Activated naive CD8-positive, alpha-beta T cell treated with anti-CD3 and anti-CD28 coated beads, Interleukin-2, amount 10 ng/mL, durations not matched to agents 7 days and 5 days (primary cell): ENCODE measurements around the gene GPR62. TPM values are rescaled to one million over a fixed set of nuclear protein-coding genes. Genes with fewer than 3 reads are reported as not detected.
"Not testable (repeated sequence)": the region's sequence is repeated elsewhere in the genome, so short reads cannot be mapped to it uniquely, and the experiment has no call there.

ENCODE experiments used
- ATAC-seq: fragments of 150-1000 bp; cut with Tn5 transposase; one replicate; pipeline ENCODE4 v1.10.0; 2021; ENCODE audit warnings: low read depth, moderate library complexity
- POLR2A ChIA-PET: fragments of 350-600 bp; sonication (Branson Sonifier 250); formaldehyde crosslinking; loops from one replicate; lab custom pipeline; 2021; ENCODE audit warnings: antibody characterized with exemption; lab: Charles Lee
- DNase-seq: peaks from one replicate; pipeline ENCODE4 v3.0.0; 2021
- H3K27ac Mint-ChIP-seq: one replicate; pipeline ENCODE4 v1.8.0; 2022; ENCODE audit warnings: mild to moderate bottlenecking, mixed read lengths
- H3K27me3 Mint-ChIP-seq: one replicate; pipeline ENCODE4 v1.8.0; 2022; ENCODE audit warnings: mild to moderate bottlenecking, moderate library complexity, mixed read lengths
- H3K36me3 Mint-ChIP-seq: one replicate; pipeline ENCODE4 v1.8.0; 2021; ENCODE audit warnings: mild to moderate bottlenecking, mixed read lengths
- H3K4me1 Mint-ChIP-seq: one replicate; pipeline ENCODE4 v1.8.0; 2021; ENCODE audit warnings: mixed read lengths
- H3K4me3 Mint-ChIP-seq: one replicate; pipeline ENCODE4 v1.8.0; 2022; ENCODE audit warnings: mild to moderate bottlenecking, moderate library complexity, mixed read lengths
- H3K9me3 Mint-ChIP-seq: one replicate; pipeline ENCODE4 v1.8.0; 2021; ENCODE audit warnings: mixed read lengths
- total RNA-seq, 2 experiments: library from RNA; stranded (reverse); gene quantifications; one replicate each; pipeline ENCODE4 v1.2.3, GENCODE V29; 2021

Gene GPR62, protein sequence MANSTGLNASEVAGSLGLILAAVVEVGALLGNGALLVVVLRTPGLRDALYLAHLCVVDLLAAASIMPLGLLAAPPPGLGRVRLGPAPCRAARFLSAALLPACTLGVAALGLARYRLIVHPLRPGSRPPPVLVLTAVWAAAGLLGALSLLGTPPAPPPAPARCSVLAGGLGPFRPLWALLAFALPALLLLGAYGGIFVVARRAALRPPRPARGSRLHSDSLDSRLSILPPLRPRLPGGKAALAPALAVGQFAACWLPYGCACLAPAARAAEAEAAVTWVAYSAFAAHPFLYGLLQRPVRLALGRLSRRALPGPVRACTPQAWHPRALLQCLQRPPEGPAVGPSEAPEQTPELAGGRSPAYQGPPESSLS
- total RNA-seq, result not detected

DNA sequence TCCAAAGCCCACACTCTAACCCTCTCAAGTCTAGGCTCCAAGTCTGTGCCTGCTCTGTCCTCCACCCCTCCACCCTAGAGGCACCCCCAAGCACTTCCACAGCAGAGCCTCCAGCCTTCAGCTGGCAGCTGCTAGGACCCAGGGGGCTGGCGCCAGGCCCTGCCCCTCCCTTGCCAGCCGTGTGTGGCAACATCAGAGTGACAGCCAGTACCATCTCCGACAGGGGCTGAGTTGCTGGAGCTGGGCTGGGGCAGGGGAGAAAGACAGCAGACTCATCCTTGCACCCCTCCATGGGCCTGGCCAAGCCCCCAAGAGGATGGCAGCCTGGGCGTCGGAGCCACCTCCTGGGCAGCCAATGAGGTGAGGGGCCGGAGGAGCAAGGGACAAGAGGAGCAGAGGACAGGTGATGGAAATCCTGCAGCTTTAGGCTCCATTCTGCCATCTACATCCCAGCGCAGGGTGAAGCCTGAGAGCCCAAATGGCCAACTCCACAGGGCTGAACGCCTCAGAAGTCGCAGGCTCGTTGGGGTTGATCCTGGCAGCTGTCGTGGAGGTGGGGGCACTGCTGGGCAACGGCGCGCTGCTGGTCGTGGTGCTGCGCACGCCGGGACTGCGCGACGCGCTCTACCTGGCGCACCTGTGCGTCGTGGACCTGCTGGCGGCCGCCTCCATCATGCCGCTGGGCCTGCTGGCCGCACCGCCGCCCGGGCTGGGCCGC lies at the start of gene GPR62:
TSS of gene GPR62 (plus strand) at position 207 of the 718 bp plus-strand sequence. CDS start at position 479, 272 bp downstream.
- Mint-ChIP-seq H3K36me3 (peaks cover 2% of the 10 kb centered on the region), H3K4me3 (no peak within 1 kb of the TSS), H3K4me1 (peaks cover 3% of the 10 kb centered on the region), H3K27me3 (peaks cover 40% of the 10 kb centered on the region), H3K27ac (no peak within 1 kb of the TSS), H3K9me3 (no peaks in the 10 kb centered on the region)
- ATAC-seq (no peak), DNase-seq (no peak)
- POLR2A ChIA-PET, result no interaction called here

DNA sequence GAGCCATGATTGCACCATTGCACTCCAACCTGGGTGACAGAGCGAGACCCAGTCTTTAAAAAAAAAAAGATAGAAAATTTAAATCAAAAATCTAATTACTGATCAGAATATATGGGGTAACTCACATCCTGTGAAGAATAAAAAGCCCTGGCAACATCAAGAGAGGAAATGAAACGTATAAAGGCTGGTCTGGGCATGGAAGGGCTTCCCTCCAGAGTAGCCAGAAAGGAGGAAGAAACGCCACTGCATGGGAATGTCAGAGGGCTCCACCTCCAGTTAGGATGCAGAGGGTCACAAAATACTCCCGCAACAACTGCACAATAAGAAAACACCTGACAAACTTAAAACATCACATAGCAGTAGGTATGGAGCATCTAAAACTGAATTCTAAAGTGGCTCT lies 47.2 kb upstream of the GPR62 start:
- Mint-ChIP-seq H3K27me3 (peaks cover 14% of the 10 kb centered on the region), H3K36me3 (peaks cover 5% of the 10 kb centered on the region), H3K4me1 (no peaks in the 10 kb centered on the region), H3K27ac (no peak overlapping the region), H3K9me3 (peaks cover 15% of the 10 kb centered on the region), H3K4me3 (no peak overlapping the region)
- no peak for DNase-seq
- POLR2A ChIA-PET, result no interaction called here
- ATAC-seq, result no peak

DNA sequence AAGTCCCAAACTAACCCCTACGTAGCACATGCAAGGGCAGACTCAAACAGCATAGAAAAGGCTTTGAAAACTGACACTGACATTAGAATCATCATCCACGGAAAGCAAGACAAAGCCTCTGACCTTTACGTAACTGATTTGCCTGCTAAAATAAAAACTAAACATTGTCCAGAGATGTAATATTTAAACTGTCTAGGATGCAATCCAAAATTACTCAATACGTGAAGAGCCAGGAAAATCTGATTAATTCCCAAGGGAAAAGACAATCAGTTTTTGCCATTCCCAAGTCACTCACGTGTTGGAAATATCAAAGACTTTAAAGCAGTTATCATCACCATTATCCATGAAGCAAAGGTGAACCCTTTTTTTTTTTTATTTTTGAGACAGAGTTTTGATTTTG lies 38.8 kb upstream of the GPR62 start:
- no peak overlapping the region for H3K4me3 Mint-ChIP-seq
- no peaks in the 10 kb centered on the region for H3K4me1 Mint-ChIP-seq
- no peak overlapping the region for H3K27ac Mint-ChIP-seq
- DNase-seq, result no peak
- H3K9me3 Mint-ChIP-seq, result no peaks in the 10 kb centered on the region
- H3K27me3 Mint-ChIP-seq, result peaks cover 29% of the 10 kb centered on the region
- H3K36me3 Mint-ChIP-seq, result no peaks in the 10 kb centered on the region
- POLR2A ChIA-PET, result no interaction called here
- ATAC-seq, result no peak

DNA sequence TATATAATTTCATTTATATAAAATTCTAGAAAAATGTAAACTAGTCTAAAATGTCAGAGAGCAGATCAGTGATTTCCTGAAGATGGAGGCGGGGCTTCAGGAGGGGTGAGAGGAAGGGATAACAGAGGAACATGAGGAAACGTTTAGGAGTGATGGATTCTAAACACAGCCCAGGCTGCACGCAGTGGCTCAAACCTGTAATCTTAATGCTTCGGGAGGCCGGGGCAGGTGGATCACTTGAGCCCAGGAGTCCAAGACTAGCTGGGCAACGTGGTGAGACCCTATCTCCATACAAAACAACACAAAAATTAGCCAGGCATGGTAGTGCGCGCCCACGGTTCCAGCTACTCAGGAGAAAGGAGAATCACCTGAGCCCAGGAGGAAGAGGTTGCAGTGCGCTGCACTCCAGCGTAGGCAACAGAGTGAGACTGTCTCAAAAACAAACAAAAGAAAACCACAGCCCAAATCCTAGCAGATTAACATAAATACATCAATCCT lies 34.1 kb upstream of the GPR62 start:
- Mint-ChIP-seq H3K4me1 (no peaks in the 10 kb centered on the region), H3K36me3 (no peaks in the 10 kb centered on the region), H3K27ac (no peak overlapping the region), H3K9me3 (no peaks in the 10 kb centered on the region), H3K4me3 (no peak overlapping the region), H3K27me3 (peaks cover 22% of the 10 kb centered on the region)
- POLR2A ChIA-PET, result no interaction called here
- DNase-seq (no peak), ATAC-seq (no peak)

DNA sequence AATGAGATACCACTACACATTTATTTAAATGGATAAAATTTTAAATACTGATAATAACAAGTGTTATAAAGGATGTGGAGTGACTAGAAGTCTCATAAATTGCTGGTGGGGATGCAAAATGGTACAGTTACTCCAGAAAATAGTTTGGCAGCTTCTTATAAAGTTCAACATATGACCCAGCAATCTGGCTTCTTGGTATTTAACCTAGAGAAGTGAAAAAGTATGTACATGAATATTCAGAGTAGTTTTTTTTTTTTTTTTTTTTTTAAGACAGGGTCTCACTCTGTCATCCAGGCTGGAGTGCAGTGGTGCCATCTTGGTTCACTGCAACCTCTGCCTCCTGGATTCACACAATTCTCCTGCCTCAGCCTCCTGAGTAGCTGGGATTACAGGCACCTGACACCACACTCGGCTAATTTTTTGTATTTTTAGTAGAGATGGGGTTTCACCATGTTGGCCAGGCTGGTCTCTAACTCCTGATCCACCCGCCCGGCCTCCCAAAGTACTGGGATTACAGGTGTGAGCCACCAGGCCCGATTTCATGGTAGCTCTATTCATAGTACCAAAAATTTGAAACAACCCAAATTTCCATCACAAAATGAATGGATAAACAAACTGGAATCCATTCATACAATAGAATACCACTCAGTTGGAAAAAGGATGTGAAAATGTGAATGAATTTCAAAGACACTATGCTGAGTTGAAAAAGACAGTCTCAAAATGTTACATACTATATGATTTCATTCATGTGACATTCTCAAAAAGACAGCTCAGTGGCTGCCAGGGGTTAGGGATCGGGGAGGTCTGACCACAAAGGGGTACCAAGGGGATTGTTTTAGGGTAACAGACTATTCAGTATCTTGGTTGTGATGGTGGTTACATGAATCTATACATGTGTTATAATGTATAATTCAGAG lies 27.9 kb upstream of the GPR62 start:
- DNase-seq (no peak), ATAC-seq (no peak)
- H3K9me3 Mint-ChIP-seq, result no peaks in the 10 kb centered on the region
- no peak overlapping the region for H3K4me3 Mint-ChIP-seq
- H3K27me3 Mint-ChIP-seq, result no peaks in the 10 kb centered on the region
- no peak overlapping the region for H3K27ac Mint-ChIP-seq
- POLR2A ChIA-PET, result no interaction called here
- H3K4me1 Mint-ChIP-seq, result no peaks in the 10 kb centered on the region
- H3K36me3 Mint-ChIP-seq, result peaks cover 1% of the 10 kb centered on the region

DNA sequence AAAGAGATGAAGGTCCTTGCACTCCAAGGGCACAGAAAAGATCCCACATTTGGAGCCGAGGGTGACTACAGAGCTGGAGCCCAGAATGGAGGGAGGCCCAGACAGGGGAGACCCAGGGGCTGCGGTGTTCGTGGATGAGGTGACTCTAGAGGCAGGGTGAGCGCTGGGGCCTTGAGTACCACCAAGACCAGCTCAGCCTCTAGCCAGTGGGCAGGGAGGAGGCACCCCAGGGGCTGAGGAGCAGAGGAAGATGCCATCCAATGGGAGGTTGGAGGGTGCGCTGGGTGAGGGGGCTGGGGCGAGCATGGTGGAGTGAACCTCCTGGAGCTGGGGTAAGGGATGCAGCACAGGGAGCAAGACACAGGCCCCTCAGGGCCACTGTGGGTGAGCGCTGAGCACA lies 26.7 kb upstream of the GPR62 start:
- Mint-ChIP-seq H3K27me3 (no peaks in the 10 kb centered on the region), H3K9me3 (no peaks in the 10 kb centered on the region), H3K27ac (no peak overlapping the region), H3K4me3 (no peak overlapping the region), H3K36me3 (peaks cover 5% of the 10 kb centered on the region), H3K4me1 (no peaks in the 10 kb centered on the region)
- POLR2A ChIA-PET, result no interaction called here
- no peak for ATAC-seq
- no peak for DNase-seq

DNA sequence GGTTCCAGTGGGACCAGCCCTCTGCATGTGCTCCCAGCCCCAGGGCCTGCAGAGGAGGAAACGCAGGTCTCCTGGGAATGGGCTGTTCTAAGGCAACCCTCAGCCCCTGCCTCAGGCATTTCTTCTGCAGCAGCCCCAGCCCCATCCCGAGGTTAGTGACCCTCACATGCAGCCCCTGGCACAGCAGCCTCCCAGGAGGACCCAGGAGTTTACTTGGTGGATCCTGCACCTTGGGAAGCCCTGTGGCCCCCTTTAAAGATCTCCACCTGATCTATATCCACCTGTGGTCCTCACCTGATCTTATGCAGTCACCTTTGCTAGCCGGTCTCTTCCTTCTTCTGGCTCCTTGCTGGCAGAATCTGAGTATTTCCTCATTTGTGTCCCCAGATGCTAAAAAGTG lies 26.2 kb upstream of the GPR62 start:
- H3K27ac Mint-ChIP-seq, H3K36me3 Mint-ChIP-seq, POLR2A ChIA-PET, DNase-seq, H3K9me3 Mint-ChIP-seq, H3K4me1 Mint-ChIP-seq, ATAC-seq, H3K27me3 Mint-ChIP-seq, H3K4me3 Mint-ChIP-seq: not testable (repeated sequence)

DNA sequence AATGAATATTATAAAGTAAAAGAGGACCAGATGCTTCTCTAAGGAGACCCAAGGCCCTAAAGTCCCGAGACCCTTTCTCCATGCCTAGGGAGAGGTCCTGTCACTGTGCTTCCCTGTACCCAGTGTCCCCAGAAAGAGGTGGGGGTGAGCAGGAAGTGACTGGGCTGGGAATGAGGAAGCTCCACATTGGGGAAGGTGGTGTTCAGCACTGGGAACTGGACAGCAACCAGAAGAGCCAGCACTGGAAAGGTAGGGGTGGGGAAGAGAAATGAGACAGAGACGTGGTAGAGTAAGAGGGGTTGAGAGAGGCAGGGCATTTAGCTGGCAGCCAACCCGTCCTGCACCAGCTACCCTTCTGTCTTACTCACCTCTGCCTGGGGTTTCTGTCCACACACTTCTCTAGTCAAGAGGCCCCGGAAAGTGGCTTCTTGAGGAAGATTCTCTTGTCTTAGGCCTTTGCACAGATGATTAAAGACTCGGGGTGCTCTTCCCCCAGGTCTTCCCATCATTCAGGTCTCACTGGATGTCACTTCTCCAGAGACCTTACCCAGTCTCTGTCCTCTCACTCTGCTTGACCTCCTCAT lies 25.7 kb upstream of the GPR62 start:
- Mint-ChIP-seq H3K36me3 (peaks cover 8% of the 10 kb centered on the region), H3K27me3 (no peaks in the 10 kb centered on the region), H3K4me3 (no peak overlapping the region), H3K27ac (no peak overlapping the region), H3K4me1 (no peaks in the 10 kb centered on the region), H3K9me3 (no peaks in the 10 kb centered on the region)
- POLR2A ChIA-PET, result no interaction called here
- ATAC-seq (no peak), DNase-seq (no peak)

DNA sequence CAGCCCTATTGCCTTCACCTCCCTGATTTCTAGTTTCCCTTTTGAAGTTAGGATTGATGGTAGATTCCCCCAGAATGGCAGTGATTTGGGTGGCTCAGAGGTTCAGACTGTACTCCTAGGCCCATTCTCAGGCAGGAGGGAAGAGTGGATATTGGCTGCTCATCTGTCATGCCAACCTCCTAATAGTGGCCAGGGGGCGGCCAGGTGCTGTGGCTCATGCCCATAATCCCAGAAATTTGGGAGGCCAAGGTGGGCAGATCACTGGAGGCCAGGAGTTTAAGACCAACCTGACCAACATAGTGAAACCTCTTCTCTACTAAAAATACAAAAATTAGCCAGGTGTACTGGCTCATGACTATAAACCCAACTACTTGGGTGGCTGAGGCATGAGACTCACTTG lies 24.7 kb upstream of the GPR62 start:
- Mint-ChIP-seq H3K4me1 (no peaks in the 10 kb centered on the region), H3K27me3 (no peaks in the 10 kb centered on the region), H3K4me3 (no peak overlapping the region), H3K36me3 (peaks cover 8% of the 10 kb centered on the region), H3K9me3 (no peaks in the 10 kb centered on the region), H3K27ac (no peak overlapping the region)
- ATAC-seq (no peak), DNase-seq (no peak)
- POLR2A ChIA-PET, result no interaction called here

DNA sequence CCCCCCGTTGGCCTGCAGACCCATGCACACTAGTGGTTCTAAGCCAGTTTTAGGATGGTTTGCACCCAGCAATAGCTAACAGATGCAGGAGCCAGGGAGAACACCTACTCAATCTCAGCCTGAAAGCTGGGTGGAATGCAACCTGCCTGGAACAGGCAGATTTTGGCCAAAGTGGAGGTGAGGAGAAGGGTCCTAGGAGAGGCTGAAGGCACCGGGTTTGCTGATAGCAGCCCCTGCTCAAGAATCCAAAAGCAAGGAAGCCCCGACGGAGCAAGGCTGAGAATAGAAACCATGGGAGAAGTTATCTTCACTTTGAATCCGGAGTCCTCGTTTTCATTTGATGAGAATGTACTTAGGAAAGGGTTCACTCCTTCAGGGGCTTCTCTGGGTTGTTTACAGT lies 23.4 kb upstream of the GPR62 start:
- Mint-ChIP-seq H3K27ac (no peak overlapping the region), H3K9me3 (no peaks in the 10 kb centered on the region), H3K36me3 (peaks cover 10% of the 10 kb centered on the region), H3K4me1 (no peaks in the 10 kb centered on the region), H3K4me3 (no peak overlapping the region), H3K27me3 (no peaks in the 10 kb centered on the region)
- DNase-seq (no peak), ATAC-seq (no peak)
- POLR2A ChIA-PET, result interaction anchor here (0.6 kb wide), 1 partner anchor 1334 kb away, joined by 5 read pairs; no protein-coding TSS in a partner anchor

DNA sequence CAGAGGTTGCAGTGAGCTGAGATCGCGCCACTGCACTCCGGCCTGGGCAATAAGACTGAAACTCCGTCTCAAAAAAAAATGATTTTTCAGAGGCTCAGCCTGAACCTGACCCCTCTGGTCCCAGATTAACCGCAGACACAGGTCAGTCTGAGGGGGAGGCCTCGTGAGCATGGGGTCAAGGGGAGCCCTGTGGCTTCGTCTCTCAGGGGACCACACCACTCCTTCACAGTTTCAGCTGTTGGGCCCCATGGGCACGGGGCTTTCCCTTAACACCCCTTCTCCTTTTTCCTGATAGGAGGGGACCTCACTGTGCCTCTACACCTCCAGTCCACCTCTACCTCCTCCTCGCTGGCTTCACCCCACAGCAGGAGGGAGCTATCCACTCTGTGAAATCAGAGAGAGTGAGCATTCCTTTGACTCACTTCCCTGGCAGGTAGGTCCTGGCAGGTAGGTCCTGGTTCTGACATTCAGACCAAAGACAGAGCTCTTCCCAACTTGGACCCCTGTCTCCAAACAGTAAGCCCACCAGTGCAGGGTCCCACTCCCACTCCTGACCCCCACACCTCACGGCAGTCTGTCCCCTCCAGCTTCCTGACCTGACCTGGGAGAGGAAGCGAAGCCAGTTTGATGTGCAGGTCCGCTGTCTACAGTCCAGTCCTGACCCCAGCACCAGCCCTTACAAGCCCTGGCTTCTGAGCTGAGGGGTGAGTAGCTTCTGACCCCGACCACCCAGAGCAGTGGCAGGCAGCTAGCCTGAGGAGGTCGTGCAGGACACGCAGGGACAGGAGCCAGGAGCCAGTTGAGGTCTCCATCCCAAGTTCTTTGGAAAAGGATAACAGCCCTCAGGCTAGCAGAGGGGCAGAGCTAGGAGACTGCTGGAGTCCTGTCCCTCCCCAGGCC lies 22.5 kb upstream of the GPR62 start:
- POLR2A ChIA-PET, result no interaction called here
- Mint-ChIP-seq H3K4me3 (no peak overlapping the region), H3K27me3 (no peaks in the 10 kb centered on the region), H3K36me3 (peaks cover 18% of the 10 kb centered on the region), H3K4me1 (peaks cover 6% of the 10 kb centered on the region), H3K27ac (no peak overlapping the region), H3K9me3 (no peaks in the 10 kb centered on the region)
- no peak for DNase-seq
- ATAC-seq, result no peak

DNA sequence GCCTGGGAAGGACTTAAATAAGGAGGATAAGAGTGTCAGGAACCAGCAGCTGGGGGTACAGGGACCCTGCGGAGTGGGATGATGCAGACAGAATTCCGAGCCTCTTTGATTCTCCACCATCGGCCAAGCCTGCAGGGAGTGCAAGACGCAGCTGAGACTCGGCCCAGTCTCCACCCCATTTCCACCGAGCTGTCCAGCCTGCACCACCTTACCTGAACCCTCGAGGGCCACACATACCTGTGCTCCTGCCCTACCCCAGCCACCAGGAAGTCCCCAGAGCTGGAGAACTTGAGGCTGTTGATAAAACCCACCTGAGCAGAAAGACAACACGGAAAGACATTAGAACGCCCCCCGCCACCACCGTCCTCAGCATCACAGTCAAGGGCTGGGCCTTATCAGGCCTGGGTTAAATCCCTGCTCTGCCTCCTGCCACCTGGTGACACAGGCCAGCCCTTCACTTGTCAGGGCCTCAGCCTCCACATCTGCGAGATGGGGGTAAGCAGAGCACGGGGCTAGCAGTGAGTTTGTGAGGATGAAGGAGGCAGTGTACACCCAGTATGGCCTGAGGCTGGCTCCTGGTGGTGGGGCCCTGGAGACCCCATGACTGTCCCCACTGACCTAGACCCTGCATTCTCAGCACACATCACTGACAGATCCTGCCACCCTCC lies 21.6 kb upstream of the GPR62 start:
- POLR2A ChIA-PET, result no interaction called here
- peaks cover 19% of the 10 kb centered on the region for H3K36me3 Mint-ChIP-seq
- no peak overlapping the region for H3K27ac Mint-ChIP-seq
- H3K4me3 Mint-ChIP-seq, result no peak overlapping the region
- ATAC-seq, result no peak
- H3K9me3 Mint-ChIP-seq, result no peaks in the 10 kb centered on the region
- H3K27me3 Mint-ChIP-seq, result no peaks in the 10 kb centered on the region
- H3K4me1 Mint-ChIP-seq, result peaks cover 11% of the 10 kb centered on the region
- no peak for DNase-seq
